Immature natural killer cell (primary cell): Measurements from ENCODE around the gene EMD. TPM values are rescaled to one million over a fixed set of nuclear protein-coding genes. Genes with fewer than 3 reads are reported as not detected.

Source experiments
- DNase-seq, 3 donors: peaks; one replicate each; pipeline ENCODE4 v3.0.0; 2022; ENCODE audit warnings: mixed read lengths in 1 of 3
- H3K27ac Mint-ChIP-seq, 6 donors: one replicate each; pipeline ENCODE4 v1.8.0; 2020; ENCODE audit warnings: mixed read lengths in 6 of 6, mild to moderate bottlenecking in 5 of 6, inconsistent platforms in 4 of 6, moderate library complexity in 3 of 6
- H3K27me3 Mint-ChIP-seq, 3 donors: one replicate each; pipeline ENCODE4 v1.8.0; 2020 to 2021; ENCODE audit warnings: low read depth in 3 of 3, mild to moderate bottlenecking in 3 of 3, mixed read lengths in 3 of 3, moderate library complexity in 3 of 3, inconsistent platforms in 1 of 3
- H3K36me3 Mint-ChIP-seq, 3 donors: one replicate each; pipeline ENCODE4 v1.8.0; 2020; ENCODE audit warnings: mixed read lengths in 3 of 3, inconsistent platforms in 2 of 3, mild to moderate bottlenecking in 2 of 3
- H3K4me1 Mint-ChIP-seq, 2 donors: one replicate each; pipeline ENCODE4 v1.8.0; 2020; ENCODE audit warnings: inconsistent platforms in 2 of 2, mild to moderate bottlenecking in 2 of 2, mixed read lengths in 2 of 2, moderate library complexity in 1 of 2
- H3K4me3 Mint-ChIP-seq, 5 donors: one replicate each; pipeline ENCODE4 v1.8.0; 2020; ENCODE audit warnings: mild to moderate bottlenecking in 5 of 5, mixed read lengths in 5 of 5, inconsistent platforms in 3 of 5, moderate library complexity in 3 of 5
- H3K9me3 Mint-ChIP-seq, 6 donors: one replicate each; pipeline ENCODE4 v1.8.0; 2020; ENCODE audit warnings: mild to moderate bottlenecking in 6 of 6, mixed read lengths in 6 of 6, inconsistent platforms in 4 of 6, moderate library complexity in 3 of 6
- polyA plus RNA-seq, 3 donors: library from polyadenylated mRNA; unstranded; fragments of 300-500 nt; fragmentation: Illumina TruSeq; gene quantifications; one replicate each; pipeline ENCODE4 v1.2.3, GENCODE V29; 2021

Gene EMD
- polyA plus RNA-seq, 3 donors from 2014 or later = 27.2 to 31.2 (median 28.9) TPM

- Mint-ChIP-seq H3K4me3 (peak within 1 kb of the TSS; percentile 31 to 77 (median 70)), H3K27me3 (peaks cover 2 to 11% (median 9%) of the 10 kb centered on the region in 3 donors), H3K36me3 (no peaks in the 10 kb centered on the region), H3K9me3 (no peaks in the 10 kb centered on the region), H3K27ac (peak within 1 kb of the TSS; percentile 76 to 88 (median 83)), H3K4me1 (peaks cover 26% of the 10 kb centered on the region in 2 donors)
- peak in 1 of 3 donors; percentile 42 for DNase-seq
These were observed 30.3 kb downstream of the EMD start, which contains the start of gene DNASE1L1 for GRCh38 chrX:154409222-154409871. Gene DNASE1L1 (minus strand): TSS chrX:154409254. CDS start chrX:154405568, 3,686 bp downstream.

- peak overlapping the region; percentile 71 to 81 (median 76) for H3K4me3 Mint-ChIP-seq
- H3K4me1 Mint-ChIP-seq = peaks cover 26% of the 10 kb centered on the region in 2 donors
- peak overlapping the region; percentile 62 to 86 (median 78) for H3K27ac Mint-ChIP-seq
- H3K27me3 Mint-ChIP-seq = peaks cover 4 to 8% (median 8%) of the 10 kb centered on the region in 3 donors
- H3K36me3 Mint-ChIP-seq = no peaks in the 10 kb centered on the region
- peak; percentile 27 to 34 (median 34) for DNase-seq
- H3K9me3 Mint-ChIP-seq = no peaks in the 10 kb centered on the region
These were observed 32.9 kb downstream of the EMD start for GRCh38 chrX:154411981-154412340.

- Mint-ChIP-seq H3K36me3 (no peaks in the 10 kb centered on the region), H3K27ac (peak overlapping the region; percentile 49 to 86 (median 78)), H3K4me3 (peak overlapping the region; percentile 71 to 81 (median 76)), H3K27me3 (peaks cover 4 to 10% (median 8%) of the 10 kb centered on the region in 3 donors), H3K9me3 (no peaks in the 10 kb centered on the region), H3K4me1 (peaks cover 26% of the 10 kb centered on the region in 2 donors)
- no peak for DNase-seq
These were observed 33.4 kb downstream of the EMD start for GRCh38 chrX:154412468-154412867.

- Mint-ChIP-seq H3K27me3 (peaks cover 4 to 10% (median 8%) of the 10 kb centered on the region in 3 donors), H3K36me3 (no peaks in the 10 kb centered on the region), H3K9me3 (no peaks in the 10 kb centered on the region), H3K27ac (peak overlapping the region in 3 of 6 donors; percentile 62 to 86 (median 84)), H3K4me3 (peak overlapping the region in 4 of 5 donors; percentile 7 to 76 (median 38)), H3K4me1 (peaks cover 26% of the 10 kb centered on the region in 2 donors)
- no peak for DNase-seq
These were observed 34.0 kb downstream of the EMD start for GRCh38 chrX:154413142-154413541.

- Mint-ChIP-seq H3K36me3 (no peaks in the 10 kb centered on the region), H3K27ac (no peak overlapping the region), H3K27me3 (peaks cover 1 to 6% (median 4%) of the 10 kb centered on the region in 3 donors), H3K9me3 (no peaks in the 10 kb centered on the region), H3K4me1 (peaks cover 6 to 8% of the 10 kb centered on the region in 2 donors), H3K4me3 (no peak overlapping the region)
- no peak for DNase-seq
These were observed 38.1 kb downstream of the EMD start for GRCh38 chrX:154417157-154417556.

GRCh38 chrX:154419189-154419588, 40.1 kb downstream of the EMD start:
- H3K27ac Mint-ChIP-seq = no peak overlapping the region
- no peak overlapping the region for H3K4me3 Mint-ChIP-seq
- no peak for DNase-seq
- no peaks in the 10 kb centered on the region for H3K36me3 Mint-ChIP-seq
- peaks cover 0 to 4% (median 1%) of the 10 kb centered on the region in 3 donors for H3K27me3 Mint-ChIP-seq
- H3K4me1 Mint-ChIP-seq = no peaks in the 10 kb centered on the region
- H3K9me3 Mint-ChIP-seq = no peaks in the 10 kb centered on the region

GRCh38 chrX:154419688-154420401, 40.8 kb downstream of the EMD start:
- H3K27me3 Mint-ChIP-seq = peaks cover 0 to 4% (median 1%) of the 10 kb centered on the region in 3 donors
- no peak overlapping the region for H3K27ac Mint-ChIP-seq
- H3K9me3 Mint-ChIP-seq = no peaks in the 10 kb centered on the region

GRCh38 chrX:154420402-154420756, 41.3 kb downstream of the EMD start:
- H3K4me1 Mint-ChIP-seq = no peaks in the 10 kb centered on the region

More at GRCh38 chrX:154419688-154420401, 40.8 kb downstream of the EMD start:
- no peak for DNase-seq
- H3K36me3 Mint-ChIP-seq = no peaks in the 10 kb centered on the region
- no peaks in the 10 kb centered on the region for H3K4me1 Mint-ChIP-seq
- H3K4me3 Mint-ChIP-seq = no peak overlapping the region

GRCh38 chrX:154426916-154427770, 48.0 kb downstream of the EMD start:
- Mint-ChIP-seq H3K9me3 (no peaks in the 10 kb centered on the region), H3K27ac (no peak overlapping the region), H3K4me3 (peak overlapping the region in 2 of 5 donors; percentile 30 to 39), H3K27me3 (peaks cover 3 to 15% (median 11%) of the 10 kb centered on the region in 3 donors), H3K36me3 (no peaks in the 10 kb centered on the region), H3K4me1 (peaks cover 21 to 25% of the 10 kb centered on the region in 2 donors)
- no peak for DNase-seq

More at GRCh38 chrX:154420402-154420756, 41.3 kb downstream of the EMD start:
- Mint-ChIP-seq H3K36me3 (no peaks in the 10 kb centered on the region), H3K27ac (no peak overlapping the region), H3K27me3 (peaks cover 0 to 4% (median under 1%) of the 10 kb centered on the region in 3 donors), H3K4me3 (no peak overlapping the region), H3K9me3 (no peaks in the 10 kb centered on the region)
- no peak for DNase-seq

GRCh38 chrX:154428176-154429171, 49.4 kb downstream of the EMD start, which contains the start of gene ATP6AP1:
Gene ATP6AP1 (plus strand): TSS chrX:154428677. CDS start chrX:154428693, 16 bp downstream.
- peaks cover 0 to 4% (median 0%) of the 10 kb centered on the region in 3 donors for H3K36me3 Mint-ChIP-seq
- peaks cover 3 to 15% (median 11%) of the 10 kb centered on the region in 3 donors for H3K27me3 Mint-ChIP-seq
- peak within 1 kb of the TSS; percentile 29 to 85 (median 74) for H3K27ac Mint-ChIP-seq
- peak; percentile 88 to 90 (median 89) for DNase-seq
- H3K4me3 Mint-ChIP-seq = peak within 1 kb of the TSS; percentile 73 to 85 (median 80)
- peaks cover 21 to 25% of the 10 kb centered on the region in 2 donors for H3K4me1 Mint-ChIP-seq
- H3K9me3 Mint-ChIP-seq = no peaks in the 10 kb centered on the region

GRCh38 chrX:154429711-154430110, 50.6 kb downstream of the EMD start:
- Mint-ChIP-seq H3K27ac (peak overlapping the region in 4 of 6 donors; percentile 49 to 71 (median 64)), H3K27me3 (peaks cover 3 to 19% (median 11%) of the 10 kb centered on the region in 3 donors)
- DNase-seq = no peak

GRCh38 chrX:154430479-154430878, 51.4 kb downstream of the EMD start:
- Mint-ChIP-seq H3K27ac (peak overlapping the region in 3 of 6 donors; percentile 10 to 67 (median 40)), H3K27me3 (peaks cover 3 to 19% (median 11%) of the 10 kb centered on the region in 3 donors), H3K4me1 (peaks cover 21 to 25% of the 10 kb centered on the region in 2 donors)

More at GRCh38 chrX:154429711-154430110, 50.6 kb downstream of the EMD start:
- H3K36me3 Mint-ChIP-seq = peaks cover 0 to 4% (median 0%) of the 10 kb centered on the region in 3 donors
- H3K4me1 Mint-ChIP-seq = peaks cover 21 to 25% of the 10 kb centered on the region in 2 donors
- H3K4me3 Mint-ChIP-seq = peak overlapping the region; percentile 73 to 85 (median 80)
- H3K9me3 Mint-ChIP-seq = no peaks in the 10 kb centered on the region

More at GRCh38 chrX:154430479-154430878, 51.4 kb downstream of the EMD start:
- Mint-ChIP-seq H3K36me3 (peaks cover 0 to 4% (median 0%) of the 10 kb centered on the region in 3 donors), H3K9me3 (no peaks in the 10 kb centered on the region), H3K4me3 (peak overlapping the region in 3 of 5 donors; percentile 12 to 54 (median 23))
- no peak for DNase-seq
